A673 (cell line): ENCODE results near the gene SLC39A9.

Experiments used
- CTCF ChIP-seq: fragments of 300-800, 200-600 bp; sonication (generic); conservative IDR thresholded peaks from 2 replicates; pipeline ENCODE4 v1.5.1; 2017; ENCODE audit warnings: low read depth, mild to moderate bottlenecking, antibody characterized with exemption, low read length, moderate library complexity, mixed read lengths
- EZH2 ChIP-seq: fragments of 200-600 bp; sonication (generic); IDR thresholded peaks from 2 replicates; pipeline ENCODE4 v1.6.1; 2017; ENCODE audit warnings: borderline replicate concordance, low read depth, mild to moderate bottlenecking, mixed read lengths, antibody characterized with exemption, low read length; ENCODE audit not compliant: poor library complexity, severe bottlenecking

DNA sequence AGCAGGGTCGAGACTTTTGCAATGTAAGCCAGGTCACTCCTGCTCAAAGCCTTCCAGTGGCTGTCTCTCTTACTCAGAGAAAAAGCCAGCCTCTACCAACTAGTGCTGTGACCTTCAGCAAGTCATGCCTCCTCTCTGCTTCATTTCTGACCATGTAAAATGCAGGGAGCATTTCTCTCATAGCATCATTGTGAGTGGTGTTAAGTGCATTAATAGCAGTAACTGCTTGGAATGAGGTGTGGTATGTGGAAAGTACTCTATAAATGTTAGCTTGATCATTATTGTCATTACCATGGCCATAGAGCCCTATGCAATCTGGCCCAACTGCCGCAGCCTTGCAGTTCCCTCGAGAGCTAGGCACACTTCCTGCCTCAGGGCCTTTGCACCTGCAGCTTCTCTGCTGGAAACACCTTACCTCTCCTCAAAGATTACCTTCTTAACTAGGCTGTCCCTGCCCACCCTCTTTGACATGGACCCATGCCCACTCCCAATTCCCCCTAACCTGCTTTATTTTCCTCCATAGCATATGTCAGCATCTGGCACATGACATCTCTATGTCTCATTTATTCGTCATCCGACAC lies 96.9 kb downstream of the SLC39A9 start:
- TF ChIP-seq CTCF (no peak), EZH2 (no peak)
